ENCODE results near the gene SPEM3.

Gene SPEM3

GRCh38 chr17:7460850-7461660 is 32.4 kb downstream of the SPEM3 start:
- TF ChIP-seq, protein P1, sequence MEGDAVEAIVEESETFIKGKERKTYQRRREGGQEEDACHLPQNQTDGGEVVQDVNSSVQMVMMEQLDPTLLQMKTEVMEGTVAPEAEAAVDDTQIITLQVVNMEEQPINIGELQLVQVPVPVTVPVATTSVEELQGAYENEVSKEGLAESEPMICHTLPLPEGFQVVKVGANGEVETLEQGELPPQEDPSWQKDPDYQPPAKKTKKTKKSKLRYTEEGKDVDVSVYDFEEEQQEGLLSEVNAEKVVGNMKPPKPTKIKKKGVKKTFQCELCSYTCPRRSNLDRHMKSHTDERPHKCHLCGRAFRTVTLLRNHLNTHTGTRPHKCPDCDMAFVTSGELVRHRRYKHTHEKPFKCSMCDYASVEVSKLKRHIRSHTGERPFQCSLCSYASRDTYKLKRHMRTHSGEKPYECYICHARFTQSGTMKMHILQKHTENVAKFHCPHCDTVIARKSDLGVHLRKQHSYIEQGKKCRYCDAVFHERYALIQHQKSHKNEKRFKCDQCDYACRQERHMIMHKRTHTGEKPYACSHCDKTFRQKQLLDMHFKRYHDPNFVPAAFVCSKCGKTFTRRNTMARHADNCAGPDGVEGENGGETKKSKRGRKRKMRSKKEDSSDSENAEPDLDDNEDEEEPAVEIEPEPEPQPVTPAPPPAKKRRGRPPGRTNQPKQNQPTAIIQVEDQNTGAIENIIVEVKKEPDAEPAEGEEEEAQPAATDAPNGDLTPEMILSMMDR (conservative IDR thresholded peaks at IDR 0.05; ENCODE audit: low read depth, low read length), result no peak
- DNase-seq (ENCODE audit: low read depth), result no peak

DNA sequence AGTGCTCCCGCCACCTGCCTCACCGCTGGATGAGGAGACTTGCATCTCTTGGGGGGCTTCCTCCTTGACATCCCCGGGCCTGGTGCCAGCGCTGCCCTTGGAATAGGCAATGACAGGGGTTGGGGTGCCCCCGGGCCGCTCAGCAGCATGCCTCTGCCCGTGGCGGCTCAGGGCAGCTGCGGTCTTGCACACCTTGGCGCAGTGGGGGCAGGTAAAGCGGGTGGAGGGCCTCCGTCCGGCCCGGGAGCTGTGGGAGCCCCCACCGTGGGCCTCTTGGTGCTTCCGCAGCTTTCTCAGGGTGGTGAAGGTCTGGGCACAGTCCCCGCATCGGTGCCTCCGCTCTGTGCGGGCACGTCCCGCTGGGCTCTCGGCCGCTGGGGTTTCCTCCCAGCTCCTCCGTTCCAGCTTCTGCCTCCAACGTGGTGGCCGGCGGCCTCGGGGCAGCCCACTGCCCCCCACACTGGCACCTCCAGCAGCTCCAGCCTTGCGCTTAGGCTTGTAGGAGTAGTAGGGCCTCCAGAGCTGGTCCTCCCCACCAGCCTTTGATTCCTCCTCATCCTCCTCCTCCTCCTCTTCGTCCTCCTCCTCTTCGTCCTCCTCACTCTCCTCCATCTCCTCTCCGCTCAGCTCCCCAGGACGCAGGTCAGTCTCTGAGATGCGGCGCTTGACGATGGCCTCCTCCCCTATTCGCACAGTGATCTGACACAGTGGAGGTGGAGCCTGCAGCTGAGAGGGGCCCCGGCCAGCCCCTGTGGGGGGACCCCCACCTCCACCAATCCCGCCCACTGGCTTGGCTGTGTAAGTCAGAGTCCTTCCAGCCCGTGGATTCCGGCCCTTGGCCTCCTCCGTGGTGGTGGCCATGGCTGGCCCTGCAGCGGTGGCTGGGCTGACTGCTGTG is 34.1 kb downstream of the SPEM3 start:
- no peak overlapping the region for H3K4me3 ChIP-seq (ENCODE audit: low read depth, low read length)
- no peak for DNase-seq (ENCODE audit: low read depth)
- TF ChIP-seq, protein P1 (conservative IDR thresholded peaks at IDR 0.05; ENCODE audit: low read depth, low read length), result no peak

More at GRCh38 chr17:7460850-7461660, 32.4 kb downstream of the SPEM3 start:
- H3K4me3 ChIP-seq (ENCODE audit: low read depth, low read length), result no peak overlapping the region

DNA sequence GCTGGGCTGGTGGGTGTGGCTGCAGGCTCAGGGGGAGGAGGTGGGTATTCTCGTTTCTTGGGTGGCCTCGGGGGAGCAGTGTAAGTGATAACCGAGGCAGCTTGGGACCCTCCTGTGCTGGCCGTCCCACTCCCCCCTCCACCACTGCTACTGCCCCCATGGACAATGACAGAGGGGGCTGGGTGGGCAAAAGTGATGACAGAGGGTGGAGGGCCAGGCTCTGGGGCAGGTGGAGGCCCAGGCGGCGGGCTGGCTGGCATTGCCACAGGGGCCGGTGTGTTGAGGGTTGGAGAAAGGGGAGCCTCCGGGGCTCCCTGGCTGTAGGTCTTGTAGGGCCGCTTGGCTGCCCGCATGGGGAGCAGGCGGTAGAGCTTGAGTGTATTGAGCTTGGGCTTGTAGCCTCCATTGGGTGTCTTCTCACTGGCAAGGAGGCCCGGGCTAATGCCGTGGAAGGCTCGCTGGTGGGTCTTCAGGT is 34.8 kb downstream of the SPEM3 start:
- no peak for DNase-seq (ENCODE audit: low read depth)
- no peak overlapping the region for H3K4me3 ChIP-seq (ENCODE audit: low read depth, low read length)
- TF ChIP-seq, protein P1 (conservative IDR thresholded peaks at IDR 0.05; ENCODE audit: low read depth, low read length), result no peak

DNA sequence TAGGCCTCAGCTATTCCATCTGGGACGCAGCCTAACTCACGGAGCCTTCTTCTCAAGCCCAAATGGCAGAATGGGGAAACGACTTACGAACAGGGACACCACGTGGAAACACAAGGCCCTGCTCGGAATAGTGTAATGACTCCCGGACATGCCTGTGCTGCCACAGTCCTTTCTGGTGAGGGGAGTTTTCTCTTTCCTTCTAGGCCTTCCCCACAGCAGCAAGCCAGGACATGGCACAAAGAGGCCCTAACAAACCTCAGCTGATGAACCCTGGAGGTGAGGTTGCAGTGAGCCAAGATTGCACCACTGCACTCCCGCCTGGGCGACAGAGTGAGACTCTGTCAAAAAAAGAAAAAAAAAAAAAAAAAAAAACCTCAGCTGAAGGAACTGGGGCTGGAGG is 35.4 kb downstream of the SPEM3 start:
- TF ChIP-seq, protein P1 (conservative IDR thresholded peaks at IDR 0.05; ENCODE audit: low read depth, low read length), result no peak
- no peak overlapping the region for H3K4me3 ChIP-seq (ENCODE audit: low read depth, low read length)
- no peak for DNase-seq (ENCODE audit: low read depth)

- no peak for DNase-seq (ENCODE audit: low read depth)
- no peak overlapping the region for H3K4me3 ChIP-seq (ENCODE audit: low read depth, low read length)
- TF ChIP-seq, protein P1 (conservative IDR thresholded peaks at IDR 0.05; ENCODE audit: low read depth, low read length), result no peak
Observed at GRCh38 chr17:7465597-7466275, 37.1 kb downstream of the SPEM3 start.

GRCh38 chr17:7466318-7466638 is 37.6 kb downstream of the SPEM3 start:
- TF ChIP-seq, protein P1 (conservative IDR thresholded peaks at IDR 0.05; ENCODE audit: low read depth, low read length), result no peak
- DNase-seq (ENCODE audit: low read depth), result no peak
- H3K4me3 ChIP-seq (ENCODE audit: low read depth, low read length), result no peak overlapping the region
